Islet precursor cell (in vitro differentiated cells): Measurements from ENCODE around the gene TSPAN32.

Experiments
- DNase-seq: peaks from one replicate; pipeline ENCODE4 v3.0.0-alpha.2; 2018

TSPAN32 gene

DNA sequence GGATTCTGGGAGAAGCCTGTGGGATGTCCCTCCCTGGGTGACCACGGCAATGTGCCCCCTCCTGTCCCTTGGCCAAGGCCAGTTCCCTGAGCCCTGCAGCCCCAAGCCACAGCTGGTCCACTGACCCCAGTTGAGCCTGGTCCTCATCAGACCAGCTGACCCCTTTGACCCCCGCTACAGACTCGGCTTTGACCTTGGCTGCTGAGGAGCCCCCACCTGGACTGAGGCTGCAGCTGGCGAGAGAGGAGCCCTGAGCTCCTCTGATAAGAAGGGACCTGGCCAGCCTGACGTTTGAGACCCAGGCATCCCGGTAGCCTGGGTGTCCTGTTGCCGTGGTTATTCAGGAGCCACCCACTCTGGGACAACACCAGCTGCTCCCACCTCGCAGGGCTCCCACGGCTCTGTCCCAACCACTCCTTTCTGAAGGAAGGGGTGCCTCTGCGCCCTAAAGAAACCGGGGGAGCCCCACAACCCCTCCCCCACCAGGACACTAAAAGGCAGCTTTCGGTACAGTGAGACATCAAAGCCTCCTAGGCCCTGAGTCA is 34.4 kb upstream of the TSPAN32 start:
- peak; percentile 42 for DNase-seq

DNA sequence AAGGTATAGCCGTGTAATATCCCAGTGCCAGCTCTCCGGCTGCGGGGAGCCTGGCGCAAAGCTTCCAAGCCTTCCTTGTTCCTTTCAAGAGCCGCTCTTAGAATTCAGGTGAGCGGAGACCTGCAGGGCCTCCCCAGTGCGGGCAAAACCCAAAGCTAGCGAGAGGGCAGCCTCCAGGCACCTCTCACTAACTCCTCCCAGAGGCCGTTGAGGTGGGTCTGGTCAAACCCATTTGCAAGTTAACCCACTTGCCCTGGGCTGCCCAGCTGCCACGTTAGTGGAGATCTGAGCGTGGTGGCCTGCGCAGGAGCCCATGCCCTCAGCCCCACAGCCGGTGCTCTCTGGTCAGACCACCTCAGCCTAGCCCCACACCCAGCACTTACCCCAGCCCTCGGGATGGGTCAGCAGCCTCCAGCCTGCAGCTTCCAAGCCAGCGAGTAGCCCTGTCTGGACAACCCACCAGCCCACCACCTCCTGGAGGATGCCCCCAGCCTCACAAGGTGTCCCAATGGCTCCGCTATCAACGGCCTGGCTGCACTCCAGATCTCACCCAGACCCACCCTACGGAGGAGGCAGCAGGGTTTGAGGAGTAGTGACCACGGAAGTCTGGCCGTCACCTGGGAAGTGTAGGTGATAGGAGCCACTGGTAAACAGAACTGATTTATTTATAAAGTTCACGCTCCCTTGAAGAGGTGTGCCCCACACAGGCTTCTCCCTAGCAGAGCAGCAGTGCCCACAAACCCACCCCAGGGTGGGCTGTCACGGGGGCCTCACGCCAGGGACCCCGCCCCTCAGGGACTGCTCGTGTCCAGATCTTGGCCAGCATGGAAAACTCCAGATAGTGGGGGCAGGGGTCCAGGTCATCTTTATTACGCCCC is 33.7 kb upstream of the TSPAN32 start:
- peak; percentile 50 for DNase-seq

DNA sequence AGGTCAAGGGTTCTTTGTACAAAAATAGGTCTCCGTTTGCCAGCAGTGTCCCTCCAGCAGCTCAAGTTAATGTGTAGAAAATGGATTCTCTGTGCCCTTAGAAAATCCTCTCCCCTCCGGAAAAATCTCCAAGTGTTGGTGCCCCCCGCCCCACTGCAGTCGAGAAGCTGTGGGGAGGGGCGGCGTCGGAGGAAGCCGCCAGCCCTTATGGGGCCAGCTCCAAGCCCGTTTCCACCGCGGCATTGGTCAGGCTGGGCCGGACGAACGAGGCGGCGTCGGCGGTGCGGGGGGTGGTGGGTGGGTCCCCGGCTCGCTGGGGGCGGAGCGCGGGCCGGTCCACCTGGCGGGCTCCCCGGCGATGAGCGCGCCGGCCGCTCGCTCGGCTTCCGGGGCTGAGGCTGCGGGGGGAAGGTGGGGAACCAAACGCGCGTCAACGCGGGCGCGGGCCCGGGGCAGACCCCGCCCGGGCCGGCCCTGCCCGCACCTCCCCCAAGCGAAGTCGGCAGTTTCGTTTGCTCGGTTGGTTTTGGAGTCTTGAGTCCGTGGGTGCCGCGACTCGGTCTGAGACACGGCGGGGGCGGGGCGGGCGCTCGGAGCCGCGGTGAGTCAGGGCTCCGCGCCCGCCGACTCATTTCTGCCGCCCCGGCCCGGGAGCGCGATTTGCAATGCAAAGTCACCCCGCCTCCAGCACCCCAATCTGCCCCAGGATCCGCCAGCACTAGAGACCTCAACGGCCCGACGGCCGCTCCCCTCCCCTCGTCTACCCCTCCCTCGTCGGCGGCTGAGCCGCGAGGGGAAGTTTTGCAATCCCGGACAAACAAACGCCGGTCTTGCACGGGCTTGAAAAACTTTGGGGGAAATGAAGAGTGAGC is 32.8 kb upstream of the TSPAN32 start:
- DNase-seq: peak; percentile 63

DNA sequence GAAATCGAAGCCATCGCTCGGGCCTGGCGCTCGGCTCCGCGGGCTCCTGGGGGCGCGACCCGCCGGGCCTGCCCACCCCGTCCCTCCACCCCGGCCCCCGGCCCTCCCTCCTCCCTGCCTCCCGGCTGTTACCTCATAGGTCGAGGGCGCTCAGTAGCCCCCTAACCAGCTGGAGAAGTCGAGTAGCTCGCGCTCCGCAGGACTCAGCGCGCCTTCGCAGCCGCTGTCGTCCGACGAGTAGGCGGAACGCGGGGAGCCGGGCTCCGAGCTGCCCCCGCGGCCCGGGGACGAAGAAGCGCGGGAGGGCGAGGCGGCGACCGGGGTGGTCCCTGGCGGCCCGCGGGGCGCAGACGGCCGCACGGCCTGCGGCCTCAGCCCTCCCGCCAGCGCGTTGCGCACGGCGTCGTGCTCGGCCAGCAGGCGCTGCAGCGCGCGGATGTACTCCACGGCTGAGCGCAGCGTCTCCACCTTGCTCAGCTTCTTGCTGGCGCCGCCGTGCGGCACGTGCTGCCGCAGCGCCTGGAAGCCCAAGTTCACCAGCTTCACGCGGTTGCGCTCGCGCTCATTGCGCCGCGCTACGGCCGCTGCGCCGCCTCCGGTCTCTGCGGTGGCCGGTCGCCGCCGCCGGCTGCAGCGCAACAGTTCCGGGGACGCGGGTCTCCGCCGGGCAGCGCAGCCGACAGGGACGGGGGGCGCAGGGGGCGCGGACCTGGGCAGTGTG is 32.1 kb upstream of the TSPAN32 start:
- peak; percentile 76 for DNase-seq

DNA sequence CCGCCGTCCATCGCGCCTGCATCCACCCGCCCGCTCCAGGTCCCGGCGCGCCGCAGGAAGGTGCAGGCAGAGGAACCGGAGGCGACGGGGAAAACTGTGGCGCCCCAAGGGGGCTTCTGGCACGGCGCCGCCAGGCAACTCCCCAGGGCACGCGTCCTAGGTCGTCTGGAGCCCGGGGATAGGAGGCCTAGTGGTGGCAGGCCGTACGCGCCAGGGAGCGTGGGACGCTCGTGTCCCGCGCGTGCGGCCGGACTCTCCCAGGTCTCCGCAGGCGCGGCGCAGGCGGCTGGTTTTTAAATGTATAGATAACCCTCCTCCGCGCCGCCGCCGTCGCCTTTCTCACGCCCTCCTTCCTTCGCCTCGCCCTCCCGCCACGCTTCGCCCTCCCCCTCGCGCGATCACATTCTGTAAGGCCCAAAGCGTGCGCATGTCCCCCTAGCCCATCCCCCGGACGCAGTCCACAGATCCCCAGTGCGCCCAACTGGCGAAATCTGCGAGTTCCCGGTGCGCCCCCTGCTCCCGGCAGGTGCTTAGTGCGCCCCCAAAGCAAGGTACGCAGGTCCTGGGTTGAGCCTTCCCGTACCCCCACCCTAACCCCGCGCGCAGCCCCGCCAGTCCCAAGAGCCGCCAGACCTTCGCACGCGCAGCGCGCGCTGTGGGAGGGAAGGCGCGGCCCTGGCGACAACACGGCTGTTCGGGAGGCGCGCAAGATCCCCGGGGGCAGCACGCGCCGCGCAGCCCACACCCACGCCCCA is 31.3 kb upstream of the TSPAN32 start, which contains the start of gene ASCL2:
TSS of gene ASCL2 (minus strand) at position 267 of the 755 bp plus-strand sequence. CDS start at position 11, 256 bp downstream.
- DNase-seq: peak; percentile 52

DNA sequence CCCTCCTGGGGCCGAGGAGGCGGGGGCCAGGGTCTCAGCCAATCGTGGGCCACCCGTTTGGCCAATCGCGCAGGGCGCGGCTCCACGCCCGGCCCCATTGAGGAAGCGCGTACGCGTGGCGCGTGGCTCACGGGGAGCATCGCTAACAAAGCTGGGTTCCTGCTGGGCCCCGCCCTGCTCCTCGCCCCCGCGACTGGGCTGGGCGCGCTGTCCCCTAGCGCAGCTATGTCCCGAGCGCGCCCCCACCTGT is 30.8 kb upstream of the TSPAN32 start:
- DNase-seq: no peak

DNA sequence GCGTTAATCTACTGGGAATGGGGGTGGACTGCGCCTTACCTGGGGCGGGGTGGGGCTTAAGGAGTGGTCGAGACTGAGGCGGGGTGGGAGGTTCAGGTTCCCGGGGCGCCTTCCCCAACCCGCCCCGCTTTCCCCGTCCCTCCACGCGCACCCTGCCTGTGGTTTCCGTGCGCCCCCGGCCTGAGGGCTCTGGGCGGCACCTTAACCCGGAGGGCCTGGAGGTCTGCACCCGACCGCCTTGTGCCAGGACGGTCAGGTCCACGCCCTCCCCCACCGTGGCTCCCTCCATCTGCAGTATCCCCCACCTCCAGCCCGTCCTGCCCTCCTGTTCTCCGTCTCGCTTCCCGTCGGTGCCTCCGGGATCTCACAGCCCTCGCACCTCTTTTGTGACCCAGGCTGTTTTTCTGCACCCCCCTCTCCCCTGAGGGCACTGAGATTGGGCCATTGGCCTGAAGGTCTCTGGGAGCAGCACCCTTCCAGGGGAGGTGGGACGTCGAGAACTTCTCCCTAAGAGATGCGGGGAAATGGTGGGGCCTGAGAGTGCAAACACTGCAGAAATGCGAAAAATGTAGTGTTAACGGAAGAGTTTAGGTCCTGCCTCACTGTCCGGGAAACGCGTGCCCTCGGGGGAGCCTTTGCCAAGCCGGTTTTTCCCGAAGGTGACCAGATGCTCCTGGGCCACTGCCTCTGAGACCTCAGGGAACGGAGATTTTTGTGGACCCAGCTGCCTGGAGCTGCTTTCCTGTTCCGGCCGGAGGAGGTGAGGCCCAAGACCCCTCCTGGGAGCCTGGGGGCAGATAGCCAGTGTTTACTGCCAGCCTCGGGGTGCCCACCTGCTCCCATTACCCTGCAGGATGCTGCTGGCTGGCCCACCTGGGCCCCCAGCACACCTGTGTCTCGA is 30.2 kb upstream of the TSPAN32 start:
- peak; percentile 67 for DNase-seq

DNA sequence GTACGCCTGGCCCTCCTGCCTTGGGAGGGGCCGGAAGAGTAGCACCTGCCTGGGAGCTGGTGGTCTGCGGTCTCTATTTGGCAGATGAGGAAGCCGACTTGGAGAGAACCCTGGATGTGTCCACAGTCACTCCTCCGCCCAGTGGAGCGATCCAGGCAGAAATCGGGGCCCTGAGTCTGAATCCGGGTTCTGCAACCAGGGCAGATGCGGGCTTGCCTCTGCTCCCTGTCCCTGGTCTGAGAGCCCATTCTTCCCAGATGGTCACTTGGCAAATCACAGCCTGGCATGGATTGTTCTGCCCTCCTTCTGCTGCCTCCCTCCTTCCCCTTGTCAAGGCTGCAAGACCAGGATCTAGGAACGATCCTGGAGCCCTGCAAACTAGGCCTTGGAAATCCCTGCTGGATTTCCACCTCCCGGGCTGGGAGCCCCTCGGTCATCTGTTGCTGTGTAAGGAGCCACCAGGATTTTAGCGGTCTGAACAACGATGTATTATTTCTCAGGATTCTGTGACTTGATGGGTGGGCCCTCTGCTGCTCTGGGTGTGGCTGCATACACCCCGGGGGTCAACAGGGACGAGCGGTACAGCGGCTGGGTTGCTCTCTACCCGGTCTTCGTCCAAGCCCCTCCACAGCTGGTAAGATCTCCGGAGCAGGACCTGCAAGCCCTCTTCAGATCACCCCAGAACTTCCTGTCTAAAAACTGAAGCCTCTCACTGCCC is 29.4 kb upstream of the TSPAN32 start:
- DNase-seq: no peak

DNA sequence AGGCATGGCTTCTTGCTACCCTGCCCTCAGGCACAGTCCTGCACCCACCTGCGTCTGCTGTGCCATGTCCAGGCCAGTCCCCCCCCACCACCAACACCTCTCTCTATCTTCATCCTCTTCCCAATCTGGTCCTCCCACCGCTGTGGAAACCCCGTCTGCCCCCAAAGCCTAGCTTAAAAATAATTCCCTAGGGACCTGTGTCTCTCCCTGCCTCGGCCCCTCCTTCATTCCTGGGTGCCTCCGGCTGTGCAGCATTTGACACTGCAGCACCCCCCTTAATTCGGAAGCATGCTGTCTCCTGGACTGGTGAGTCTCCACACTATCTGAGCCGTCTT is 28.9 kb upstream of the TSPAN32 start:
- peak; percentile 32 for DNase-seq

DNA sequence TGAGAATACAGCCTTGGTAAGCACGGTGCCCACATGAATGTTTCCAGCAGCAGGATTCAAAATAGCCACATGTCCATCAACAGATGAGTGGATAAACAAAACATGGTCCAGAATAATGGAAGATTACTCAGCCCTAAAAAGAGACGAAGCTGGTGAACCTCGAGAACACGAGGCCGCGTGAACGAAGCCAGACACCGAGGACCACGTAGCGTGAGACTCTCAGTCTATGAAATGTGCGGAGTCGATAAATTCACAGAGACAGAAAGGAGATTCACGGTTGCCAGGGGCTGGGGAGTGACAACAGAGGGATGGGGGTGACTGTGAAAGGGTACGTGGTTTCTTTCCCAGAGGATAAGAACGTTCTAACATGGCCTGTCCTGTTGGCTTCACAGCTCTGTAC is 28.5 kb upstream of the TSPAN32 start:
- no peak for DNase-seq

DNA sequence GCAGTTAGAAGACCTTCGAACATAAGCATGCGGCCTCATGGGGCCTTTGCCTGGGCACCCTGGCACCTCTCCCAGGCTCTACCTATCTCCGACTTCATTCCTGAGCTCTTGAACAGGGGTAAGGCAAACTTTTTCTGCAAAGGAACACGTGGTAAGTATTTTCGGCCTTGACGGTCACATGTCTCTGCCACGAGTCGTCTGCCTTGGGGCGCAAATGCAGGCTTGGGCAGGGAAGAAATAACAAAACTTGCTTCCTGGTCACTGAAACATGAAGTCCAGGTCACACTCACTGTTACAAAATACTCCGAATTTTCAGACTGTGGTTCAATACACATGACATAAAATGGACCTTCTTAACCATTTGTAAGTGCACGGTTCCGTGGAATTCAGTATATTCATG is 28.0 kb upstream of the TSPAN32 start:
- DNase-seq: peak; percentile 50

DNA sequence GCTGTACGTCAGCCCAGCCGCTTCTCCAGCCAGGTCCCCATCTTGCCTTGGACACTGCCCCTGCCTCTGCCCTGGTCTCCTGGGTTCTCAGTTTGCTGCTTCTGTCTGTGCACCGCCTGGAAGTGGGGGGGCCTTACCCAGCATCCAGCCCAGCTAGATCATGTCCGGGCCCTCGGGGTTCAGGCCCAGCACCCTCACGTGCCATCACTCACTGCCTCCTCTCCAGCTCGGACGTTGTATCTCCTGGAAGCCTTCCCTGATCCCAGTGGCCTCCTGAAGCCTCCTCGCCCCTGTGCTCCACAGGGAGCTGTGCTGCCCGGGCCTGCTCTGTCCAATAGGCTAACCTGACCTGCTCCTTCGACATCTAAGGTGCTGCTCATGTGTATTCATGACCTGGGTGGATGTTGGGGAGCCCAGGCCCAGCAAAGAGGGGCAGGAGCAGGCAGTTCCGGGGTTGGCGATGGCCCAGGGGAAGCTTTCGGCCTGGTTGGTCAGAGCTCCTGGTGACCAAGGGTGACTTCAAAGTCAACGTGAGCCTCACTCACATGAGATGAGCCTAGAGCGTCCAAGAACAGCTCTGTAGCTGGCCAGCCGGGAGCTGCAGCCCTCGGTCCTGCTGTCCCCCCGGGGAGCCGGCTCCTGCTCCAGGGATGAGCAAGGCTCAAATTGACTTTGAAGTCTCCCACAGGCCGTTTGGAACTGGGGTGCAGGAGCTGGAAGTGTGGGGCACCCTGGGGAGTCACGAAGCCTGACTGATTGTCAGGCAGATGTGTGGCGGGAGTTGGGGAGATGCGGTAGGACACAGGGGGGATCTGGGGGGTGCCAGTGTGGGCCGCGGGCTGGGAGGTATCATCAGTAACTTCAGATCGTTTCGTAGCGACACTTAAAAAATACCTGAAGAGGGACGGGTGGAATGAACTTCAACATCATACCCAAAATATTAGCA is 26.2 kb upstream of the TSPAN32 start:
- DNase-seq: no peak

DNA sequence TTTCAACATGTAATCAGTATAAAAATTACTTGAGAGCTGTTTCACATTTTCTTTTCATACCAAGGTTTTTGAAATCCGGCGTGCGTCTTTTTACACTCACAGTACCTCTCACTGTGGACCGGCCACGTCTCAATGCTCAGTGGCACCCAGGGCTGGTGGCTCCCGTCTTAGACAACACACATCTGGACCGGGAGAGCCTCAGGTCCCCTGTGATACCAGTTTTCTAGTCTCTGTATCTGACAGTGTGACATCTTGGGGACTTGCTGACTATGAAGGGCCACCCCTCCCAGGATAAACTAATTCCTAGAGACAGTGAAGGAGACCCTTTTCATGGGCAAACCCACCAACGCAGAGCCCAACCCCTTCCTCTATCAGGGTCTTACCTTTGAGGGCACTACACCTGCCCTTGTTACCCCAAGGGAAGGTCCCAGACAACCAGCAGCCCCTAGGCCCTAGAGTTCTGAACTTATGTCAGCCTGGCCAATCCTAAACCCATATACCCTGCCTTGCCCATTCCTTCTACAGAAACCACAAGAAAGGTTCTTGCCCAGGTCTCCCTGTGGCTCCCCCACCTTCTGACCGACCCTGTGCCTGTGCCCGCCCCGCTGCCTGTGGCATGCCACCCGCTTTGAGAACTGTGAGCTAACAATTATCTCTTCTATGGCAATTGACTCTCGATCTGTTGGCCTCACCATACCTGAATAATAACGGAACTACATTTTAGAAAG is 25.4 kb upstream of the TSPAN32 start:
- DNase-seq: peak; percentile 35

DNA sequence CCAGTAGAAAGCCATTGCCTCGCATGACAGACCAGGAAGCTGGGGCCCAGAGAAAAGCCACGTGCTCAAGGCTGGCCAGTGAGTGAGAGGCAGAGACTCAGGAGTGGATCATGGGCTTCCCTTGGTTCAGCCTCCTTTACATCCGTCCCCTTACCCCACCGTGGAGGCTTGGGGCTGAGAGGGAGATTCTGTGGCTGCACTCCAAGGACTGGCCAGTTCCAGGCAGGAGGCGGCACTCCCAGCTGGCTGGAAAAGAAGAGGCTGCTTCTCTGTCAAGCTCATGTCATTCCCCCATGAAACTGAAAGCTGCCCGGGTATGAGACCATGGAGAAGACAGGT is 24.8 kb upstream of the TSPAN32 start:
- DNase-seq: peak; percentile 52

DNA sequence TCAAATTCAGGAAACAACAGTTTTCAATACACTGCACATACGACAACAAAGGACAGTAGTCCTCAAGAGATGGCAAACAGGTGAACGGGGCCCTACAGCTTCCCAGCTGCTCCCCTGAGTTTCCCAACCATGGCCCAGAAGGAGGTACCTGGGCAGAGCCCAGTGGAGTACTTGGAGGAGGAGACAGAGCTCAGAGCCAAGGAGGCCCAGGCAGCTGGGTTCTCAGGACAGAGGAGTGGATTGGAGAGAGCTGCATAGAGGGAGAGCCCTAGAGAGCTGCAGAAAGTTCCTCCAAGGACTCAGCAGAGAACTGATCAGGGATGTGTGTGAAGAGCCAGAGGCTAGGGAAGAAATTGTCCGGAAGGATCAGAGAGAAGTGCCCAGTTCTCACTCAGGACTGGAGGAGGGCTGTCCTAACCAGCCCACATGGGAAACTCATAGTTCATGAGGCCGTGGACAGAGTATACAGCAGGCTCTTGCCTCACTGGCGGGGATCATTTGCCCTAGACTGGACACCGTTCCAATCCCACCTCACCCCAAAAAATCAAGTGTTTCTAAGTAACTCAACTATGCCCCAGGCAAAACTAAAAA is 23.8 kb upstream of the TSPAN32 start:
- peak; percentile 33 for DNase-seq

DNA sequence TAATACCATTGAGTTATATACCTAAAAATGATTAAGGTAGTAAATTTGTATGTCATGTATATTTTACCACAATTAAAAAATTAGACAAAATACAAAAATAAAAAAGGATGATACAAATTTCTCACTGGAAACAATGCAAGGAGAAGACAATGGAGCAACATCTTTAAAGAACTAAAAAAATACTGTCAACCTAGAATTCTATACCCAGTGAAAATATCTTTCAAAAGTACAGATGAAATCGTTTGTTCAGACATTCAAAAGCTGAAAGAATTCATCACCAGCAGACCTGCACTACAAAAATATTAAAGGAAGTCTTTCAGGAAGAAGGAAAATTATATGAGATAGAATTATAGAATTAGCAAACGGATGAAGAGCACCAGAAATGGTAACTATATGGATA is 21.6 kb upstream of the TSPAN32 start:
- no peak for DNase-seq

DNA sequence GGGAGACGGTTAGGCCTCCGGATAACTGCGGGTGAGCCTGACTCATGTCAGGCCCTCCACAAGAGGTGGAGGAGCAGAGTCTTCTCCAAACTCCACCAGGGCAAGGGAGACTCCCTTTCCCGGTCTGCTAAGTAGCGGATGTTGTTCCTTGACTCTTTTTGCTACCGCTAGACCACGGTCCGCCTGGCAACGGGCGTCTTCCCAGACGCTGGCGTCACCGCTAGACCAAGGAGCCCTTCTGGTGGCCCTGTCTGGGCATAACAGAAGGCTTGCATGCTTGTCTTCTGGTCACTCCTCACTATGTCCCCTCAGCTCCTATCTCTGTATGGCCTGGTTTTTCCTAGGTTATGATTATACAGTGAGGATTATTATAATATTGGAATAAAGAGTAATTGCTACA is 15.5 kb upstream of the TSPAN32 start:
- peak; percentile 17 for DNase-seq

DNA sequence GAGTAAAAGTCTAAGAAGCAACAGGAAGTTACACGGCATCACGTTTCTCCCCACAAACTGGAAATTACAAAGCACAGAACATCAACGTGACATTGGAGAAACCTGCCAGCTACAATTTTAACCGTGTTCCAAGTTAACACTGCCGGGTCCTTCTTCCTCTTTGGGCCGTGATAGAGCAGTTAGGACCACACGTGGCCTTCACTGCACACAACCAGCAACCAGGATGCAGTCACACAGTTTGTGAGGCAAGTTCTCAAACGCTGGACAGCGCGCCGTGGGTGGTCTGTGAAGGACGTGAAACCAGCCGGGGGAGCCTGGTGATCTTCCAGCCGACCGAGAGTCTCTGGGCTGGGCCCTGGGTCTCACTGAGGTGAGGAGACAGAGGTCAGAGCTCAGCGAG is 14.7 kb upstream of the TSPAN32 start:
- peak; percentile 52 for DNase-seq

DNA sequence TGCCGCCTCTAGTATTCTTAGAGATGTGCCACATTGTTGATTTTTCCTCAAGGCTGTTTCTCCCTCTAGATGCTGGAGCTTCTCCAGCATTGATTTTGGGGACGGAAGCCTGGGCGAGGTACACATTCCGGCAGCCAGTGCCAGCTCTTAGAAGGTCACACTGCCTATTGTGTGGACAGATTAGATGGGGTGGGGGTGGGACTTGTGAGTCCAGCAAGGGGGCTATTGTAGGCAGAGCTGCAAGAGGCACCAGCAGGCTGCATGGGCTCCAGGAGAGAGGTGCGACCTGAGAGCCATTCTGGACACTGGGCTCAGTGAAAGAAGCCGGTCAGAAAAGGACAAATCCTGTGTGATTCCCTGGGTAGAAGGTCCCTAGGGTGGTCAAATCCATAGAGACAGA is 12.5 kb upstream of the TSPAN32 start:
- peak; percentile 35 for DNase-seq
